ENCODE data around the gene SGPL1.

SGPL1 gene

DNA sequence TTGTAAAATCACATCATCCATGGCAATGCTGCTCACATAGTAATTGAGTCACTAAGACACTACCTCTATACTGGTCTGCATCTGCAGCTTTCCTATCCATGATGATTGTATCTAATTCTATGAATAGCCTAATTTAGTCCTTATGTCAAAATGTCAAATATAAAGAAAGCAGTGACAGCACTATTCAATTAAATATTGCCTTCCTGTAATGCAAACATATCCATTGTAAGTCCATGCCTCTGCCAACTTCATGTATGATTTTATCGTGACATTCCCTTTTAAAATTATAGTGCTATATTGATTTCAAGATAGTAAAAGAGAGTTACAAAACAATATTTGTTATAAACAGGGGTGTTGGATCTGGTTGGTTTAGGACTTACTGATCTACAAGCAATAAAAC, 4.8 kb upstream of the SGPL1 start:
- Histone ChIP-seq H3K4me3 (ENCODE audit: low read depth in 1 of 2, low read length in 2 of 2) (no peak overlapping the region), H3K4me1 (ENCODE audit: control insufficient read depth in 1 of 2, insufficient read depth in 2 of 2, low read length in 2 of 2) (peaks cover 0 to 4% of the 10 kb centered on the region in 2 donors), H3K27ac (ENCODE audit: low read depth, low read length) (no peak overlapping the region), H3K27me3 (ENCODE audit: control insufficient read depth in 1 of 2, insufficient read depth in 2 of 2, low read length in 2 of 2) (no peaks in the 10 kb centered on the region), H3K9me3 (ENCODE audit: control insufficient read depth in 1 of 2, low read length in 2 of 2) (no peaks in the 10 kb centered on the region), H3K36me3 (ENCODE audit: control insufficient read depth in 1 of 2, insufficient read depth in 2 of 2, low read length in 2 of 2) (no peaks in the 10 kb centered on the region), H3K9ac (ENCODE audit: low read depth in 1 of 2, low read length in 2 of 2) (no peak overlapping the region)

DNA sequence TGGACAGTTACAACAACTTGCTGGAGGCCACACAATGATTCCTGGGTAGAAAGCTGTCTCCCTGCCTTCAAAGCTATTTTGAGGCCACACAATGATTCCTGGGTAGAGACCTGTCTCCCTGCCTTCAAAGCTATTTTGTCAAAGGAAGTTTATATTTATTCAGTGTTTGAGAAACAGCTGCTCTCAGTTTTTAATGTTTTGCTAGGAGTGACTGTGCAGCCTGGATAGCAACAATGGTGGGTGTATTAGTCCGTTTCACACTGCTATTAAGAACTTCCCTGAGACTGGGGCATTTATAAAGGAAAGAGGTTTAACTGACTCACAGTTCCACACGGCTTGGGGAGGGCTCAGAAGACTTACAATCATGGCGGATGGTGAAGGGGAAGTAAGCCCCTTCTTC, 3.9 kb upstream of the SGPL1 start:
- Histone ChIP-seq H3K4me1 (ENCODE audit: control insufficient read depth in 1 of 2, insufficient read depth in 2 of 2, low read length in 2 of 2) (peaks cover 4 to 8% of the 10 kb centered on the region in 2 donors), H3K36me3 (ENCODE audit: control insufficient read depth in 1 of 2, insufficient read depth in 2 of 2, low read length in 2 of 2) (no peaks in the 10 kb centered on the region), H3K9ac (ENCODE audit: low read depth in 1 of 2, low read length in 2 of 2) (no peak overlapping the region), H3K27ac (ENCODE audit: low read depth, low read length) (no peak overlapping the region), H3K27me3 (ENCODE audit: control insufficient read depth in 1 of 2, insufficient read depth in 2 of 2, low read length in 2 of 2) (no peaks in the 10 kb centered on the region), H3K9me3 (ENCODE audit: control insufficient read depth in 1 of 2, low read length in 2 of 2) (no peaks in the 10 kb centered on the region), H3K4me3 (ENCODE audit: low read depth in 1 of 2, low read length in 2 of 2) (no peak overlapping the region)

DNA sequence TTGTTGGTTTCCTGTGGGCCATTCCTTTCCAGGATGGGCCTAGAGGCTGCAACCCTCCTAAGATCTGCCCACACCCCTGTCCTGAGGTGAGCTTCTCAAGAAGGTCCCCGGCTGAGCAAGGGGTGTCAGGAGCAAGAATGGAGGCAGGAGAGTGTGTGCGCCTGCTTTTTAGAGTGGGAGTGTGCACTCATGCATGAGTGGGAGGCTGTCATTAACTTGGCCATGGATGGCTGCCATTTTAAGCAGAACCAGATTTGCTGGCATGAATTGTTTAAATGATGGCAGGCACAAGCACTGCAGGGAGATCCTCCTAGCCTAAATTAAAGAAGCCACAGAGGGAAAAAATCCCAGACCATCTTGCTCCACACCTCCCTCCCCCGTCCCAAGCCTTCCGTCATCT, 2.9 kb upstream of the SGPL1 start:
- no peaks in the 10 kb centered on the region for H3K27me3 ChIP-seq (ENCODE audit: control insufficient read depth in 1 of 2, insufficient read depth in 2 of 2, low read length in 2 of 2)
- H3K9ac ChIP-seq (ENCODE audit: low read depth in 1 of 2, low read length in 2 of 2), result no peak overlapping the region

DNA sequence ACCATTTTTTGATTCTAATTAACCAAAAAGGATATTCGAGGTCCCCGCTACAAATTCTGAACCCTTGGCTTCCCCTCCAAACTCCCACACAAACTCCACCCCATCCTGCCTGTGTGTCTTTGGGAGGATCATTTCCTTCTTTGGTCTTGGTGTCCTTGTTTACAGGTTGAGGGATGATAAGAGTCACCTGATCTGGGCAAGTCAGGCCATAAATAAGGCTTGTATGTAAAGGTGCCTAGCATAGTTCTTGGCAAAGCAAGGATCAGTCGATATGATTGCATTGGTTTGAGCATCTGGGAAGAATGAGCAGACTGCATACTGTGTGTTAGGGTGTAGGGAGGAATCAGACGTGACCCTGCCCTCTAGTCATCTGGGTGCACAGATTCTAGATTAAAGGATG, 1.6 kb upstream of the SGPL1 start:
- Histone ChIP-seq H3K27ac (ENCODE audit: low read depth, low read length) (no peak overlapping the region), H3K4me1 (ENCODE audit: control insufficient read depth in 1 of 2, insufficient read depth in 2 of 2, low read length in 2 of 2) (peaks cover 7 to 8% of the 10 kb centered on the region in 2 donors), H3K36me3 (ENCODE audit: control insufficient read depth in 1 of 2, insufficient read depth in 2 of 2, low read length in 2 of 2) (peaks cover 7% of the 10 kb centered on the region in 2 donors), H3K9ac (ENCODE audit: low read depth in 1 of 2, low read length in 2 of 2) (no peak overlapping the region), H3K9me3 (ENCODE audit: control insufficient read depth in 1 of 2, low read length in 2 of 2) (no peaks in the 10 kb centered on the region), H3K27me3 (ENCODE audit: control insufficient read depth in 1 of 2, insufficient read depth in 2 of 2, low read length in 2 of 2) (no peaks in the 10 kb centered on the region), H3K4me3 (ENCODE audit: low read depth in 1 of 2, low read length in 2 of 2) (no peak overlapping the region)

More for the DNA sequence above, 2.9 kb upstream of the SGPL1 start:
- Histone ChIP-seq H3K4me1 (ENCODE audit: control insufficient read depth in 1 of 2, insufficient read depth in 2 of 2, low read length in 2 of 2) (peaks cover 7 to 8% of the 10 kb centered on the region in 2 donors), H3K36me3 (ENCODE audit: control insufficient read depth in 1 of 2, insufficient read depth in 2 of 2, low read length in 2 of 2) (peaks cover 3 to 4% of the 10 kb centered on the region in 2 donors), H3K4me3 (ENCODE audit: low read depth in 1 of 2, low read length in 2 of 2) (no peak overlapping the region), H3K9me3 (ENCODE audit: control insufficient read depth in 1 of 2, low read length in 2 of 2) (no peaks in the 10 kb centered on the region), H3K27ac (ENCODE audit: low read depth, low read length) (no peak overlapping the region)

DNA sequence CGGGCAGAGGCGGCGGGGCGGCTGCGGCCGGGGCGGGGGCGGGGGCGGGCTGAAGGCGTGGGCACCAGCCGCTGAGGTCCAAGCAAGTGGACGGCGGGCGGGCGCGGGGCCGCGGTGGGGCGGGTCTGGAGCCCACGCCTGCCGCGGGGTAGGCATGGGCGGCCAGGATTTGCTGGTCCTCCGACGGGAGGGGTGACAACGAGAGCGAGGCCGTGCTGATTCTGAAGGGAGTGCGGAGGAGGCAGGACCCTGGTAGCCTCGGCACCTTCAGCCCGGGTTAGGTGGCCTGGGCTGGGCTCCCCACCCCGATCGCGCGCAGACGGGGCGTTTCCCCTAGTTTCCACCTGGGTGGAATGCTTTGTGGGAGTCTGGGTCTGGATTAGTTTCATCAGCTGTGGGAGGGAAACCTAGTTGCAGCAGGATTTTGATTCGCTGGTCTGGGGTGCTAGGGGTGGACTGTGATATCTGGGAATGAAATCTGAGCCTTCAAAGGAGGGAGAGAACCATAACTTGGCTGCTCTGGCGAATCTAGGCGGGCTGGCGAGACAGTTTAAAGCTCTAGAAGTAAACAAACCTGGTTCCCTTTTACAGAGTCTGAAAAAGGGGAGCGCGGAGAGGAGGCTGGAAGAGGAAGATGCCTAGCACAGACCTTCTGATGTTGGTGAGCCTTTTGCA, 609 bp downstream of the SGPL1 start:
- Histone ChIP-seq H3K27ac (ENCODE audit: low read depth, low read length) (peak overlapping the region; percentile 75), H3K4me3 (ENCODE audit: low read depth in 1 of 2, low read length in 2 of 2) (peak overlapping the region; percentile 77 to 90), H3K9me3 (ENCODE audit: control insufficient read depth in 1 of 2, low read length in 2 of 2) (no peaks in the 10 kb centered on the region), H3K9ac (ENCODE audit: low read depth in 1 of 2, low read length in 2 of 2) (peak overlapping the region; percentile 72 to 80), H3K36me3 (ENCODE audit: control insufficient read depth in 1 of 2, insufficient read depth in 2 of 2, low read length in 2 of 2) (peaks cover 7 to 25% of the 10 kb centered on the region in 2 donors), H3K4me1 (ENCODE audit: control insufficient read depth in 1 of 2, insufficient read depth in 2 of 2, low read length in 2 of 2) (peaks cover 8% of the 10 kb centered on the region in 2 donors), H3K27me3 (ENCODE audit: control insufficient read depth in 1 of 2, insufficient read depth in 2 of 2, low read length in 2 of 2) (no peaks in the 10 kb centered on the region)

DNA sequence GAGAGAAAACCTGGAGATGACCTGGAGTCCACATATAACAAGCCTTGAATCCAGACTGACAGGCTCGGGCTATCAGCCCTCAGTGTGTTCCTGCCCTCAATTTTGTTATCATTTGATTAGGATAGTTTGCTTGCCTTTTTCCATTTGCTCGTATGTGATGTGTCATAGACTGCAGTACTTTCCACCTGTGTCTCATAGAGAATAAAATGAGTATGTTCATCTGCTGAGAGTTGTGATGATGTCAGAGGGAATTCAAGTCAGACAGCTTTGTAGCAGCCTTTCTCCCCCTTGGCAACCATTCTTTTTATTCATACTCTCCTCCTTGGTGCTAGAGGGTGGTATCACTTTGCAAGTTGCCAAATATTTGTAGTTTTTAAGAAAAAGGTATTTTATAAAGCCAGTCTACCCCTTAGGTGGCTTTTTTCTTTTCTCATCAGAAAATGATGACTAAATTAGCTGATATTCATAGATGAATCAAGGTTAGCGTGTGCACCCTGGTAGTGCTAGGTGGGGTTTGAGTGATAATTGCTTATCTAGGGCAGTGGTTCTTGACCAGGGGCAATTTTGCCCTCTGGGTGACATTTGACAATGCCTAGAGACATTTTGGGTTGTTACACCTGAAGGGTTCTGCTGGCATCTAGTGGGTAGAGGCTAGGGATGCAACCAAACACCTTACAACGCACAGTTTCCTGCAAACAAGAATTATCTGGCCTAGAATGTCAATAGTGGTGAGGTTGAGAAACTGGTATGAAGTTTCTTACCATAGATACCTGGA, 5.4 kb downstream of the SGPL1 start:
- peaks cover 5 to 12% of the 10 kb centered on the region in 2 donors for H3K4me1 ChIP-seq (ENCODE audit: control insufficient read depth in 1 of 2, insufficient read depth in 2 of 2, low read length in 2 of 2)
- no peak overlapping the region for H3K9ac ChIP-seq (ENCODE audit: low read depth in 1 of 2, low read length in 2 of 2)
- peaks cover 12 to 31% of the 10 kb centered on the region in 2 donors for H3K36me3 ChIP-seq (ENCODE audit: control insufficient read depth in 1 of 2, insufficient read depth in 2 of 2, low read length in 2 of 2)
- H3K27ac ChIP-seq (ENCODE audit: low read depth, low read length), result no peak overlapping the region
- no peaks in the 10 kb centered on the region for H3K27me3 ChIP-seq (ENCODE audit: control insufficient read depth in 1 of 2, insufficient read depth in 2 of 2, low read length in 2 of 2)
- H3K9me3 ChIP-seq (ENCODE audit: control insufficient read depth in 1 of 2, low read length in 2 of 2), result no peaks in the 10 kb centered on the region
- H3K4me3 ChIP-seq (ENCODE audit: low read depth in 1 of 2, low read length in 2 of 2), result no peak overlapping the region

DNA sequence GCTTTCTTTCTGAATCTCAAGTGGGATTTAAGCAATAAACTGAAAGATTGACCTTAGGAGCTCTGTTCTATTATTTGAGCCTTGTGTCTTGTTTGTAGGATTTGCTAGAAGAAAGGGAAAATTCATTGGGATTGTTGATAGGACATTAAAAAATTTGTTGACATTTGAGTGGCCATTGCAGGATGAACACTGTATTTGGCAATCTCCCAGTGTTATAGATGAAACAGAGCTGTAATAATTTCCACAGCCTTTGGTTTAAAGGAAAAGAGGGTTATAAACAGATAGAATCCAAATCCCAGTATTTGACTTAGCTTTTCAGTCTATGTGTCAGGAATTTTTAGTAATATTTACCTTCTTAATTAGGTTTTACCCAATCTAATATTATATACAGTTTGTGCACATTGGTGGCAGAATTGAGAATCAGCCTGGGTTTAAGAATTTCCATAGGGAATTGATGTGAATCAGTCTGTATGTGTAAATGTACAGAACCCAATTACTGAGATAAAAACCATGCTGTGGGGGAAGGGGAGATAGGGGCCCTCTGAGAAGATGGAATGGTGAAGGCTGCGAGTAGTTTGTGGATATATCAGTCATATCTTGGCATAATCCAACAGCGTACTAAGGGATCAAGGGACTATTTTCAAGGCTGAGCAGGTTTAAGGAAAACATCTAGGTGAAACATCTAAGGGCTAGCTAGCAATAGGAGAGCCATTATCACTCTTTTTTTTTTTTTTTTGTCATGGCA, 6.5 kb downstream of the SGPL1 start:
- H3K4me1 ChIP-seq (ENCODE audit: control insufficient read depth in 1 of 2, insufficient read depth in 2 of 2, low read length in 2 of 2), result peaks cover 9 to 10% of the 10 kb centered on the region in 2 donors
- H3K9me3 ChIP-seq (ENCODE audit: control insufficient read depth in 1 of 2, low read length in 2 of 2), result no peaks in the 10 kb centered on the region
- no peaks in the 10 kb centered on the region for H3K27me3 ChIP-seq (ENCODE audit: control insufficient read depth in 1 of 2, insufficient read depth in 2 of 2, low read length in 2 of 2)
- H3K27ac ChIP-seq (ENCODE audit: low read depth, low read length), result no peak overlapping the region
- no peak overlapping the region for H3K4me3 ChIP-seq (ENCODE audit: low read depth in 1 of 2, low read length in 2 of 2)
- no peak overlapping the region for H3K9ac ChIP-seq (ENCODE audit: low read depth in 1 of 2, low read length in 2 of 2)
- peaks cover 12 to 32% of the 10 kb centered on the region in 2 donors for H3K36me3 ChIP-seq (ENCODE audit: control insufficient read depth in 1 of 2, insufficient read depth in 2 of 2, low read length in 2 of 2)

DNA sequence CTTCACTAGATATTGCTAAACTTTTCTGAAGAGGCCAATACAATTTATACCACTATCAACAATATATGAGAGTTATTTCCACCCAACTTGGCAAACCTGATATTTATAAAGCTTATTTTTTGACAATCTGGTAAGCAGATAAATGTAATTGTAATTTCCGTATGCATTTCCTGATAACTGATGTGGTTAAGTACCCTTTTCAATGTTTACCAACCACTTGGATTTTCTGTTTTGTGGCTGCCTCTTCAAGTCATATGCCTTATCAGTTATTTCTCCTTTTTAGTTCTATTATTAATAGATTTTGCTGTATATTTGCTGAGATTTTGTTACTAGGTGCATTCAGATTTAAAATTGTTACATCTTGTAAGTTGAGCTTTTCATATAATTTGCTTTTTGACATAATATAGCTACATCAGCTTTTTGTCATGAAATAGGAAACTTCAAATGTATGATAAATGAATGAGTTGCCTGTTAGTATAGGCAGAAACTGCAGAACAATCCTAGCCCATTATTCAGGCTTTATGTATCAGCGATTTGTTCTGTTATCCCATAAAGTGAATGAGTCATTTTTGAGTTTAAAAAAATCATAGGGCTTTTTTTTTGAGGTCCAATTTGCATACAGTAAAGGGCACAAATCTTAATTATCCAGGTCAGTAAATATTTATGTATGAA, 11.5 kb downstream of the SGPL1 start:
- no peak overlapping the region for H3K9ac ChIP-seq (ENCODE audit: low read depth in 1 of 2, low read length in 2 of 2)

DNA sequence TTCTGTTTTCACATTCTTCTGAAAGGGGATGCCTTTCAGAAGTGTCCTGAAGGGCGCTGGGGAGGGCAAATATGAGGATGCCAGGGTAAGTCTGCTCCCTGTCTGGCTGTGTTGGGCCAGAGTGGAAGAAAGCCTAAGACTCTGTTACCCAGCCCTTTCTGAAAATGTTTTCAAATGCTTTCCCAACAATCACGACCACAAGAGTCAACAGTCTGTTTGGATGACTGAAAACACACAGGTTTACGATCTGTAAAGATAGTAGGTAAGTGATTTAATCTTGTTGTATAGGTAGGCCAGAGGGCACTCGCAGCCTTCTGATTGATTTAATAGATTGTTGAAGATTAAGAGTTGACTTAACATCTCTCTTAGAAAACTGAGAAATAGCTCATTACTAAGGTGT, 13.2 kb downstream of the SGPL1 start:
- no peak overlapping the region for H3K27ac ChIP-seq (ENCODE audit: low read depth, low read length)
- H3K4me1 ChIP-seq (ENCODE audit: control insufficient read depth in 1 of 2, insufficient read depth in 2 of 2, low read length in 2 of 2), result peaks cover 24 to 60% of the 10 kb centered on the region in 2 donors
- H3K36me3 ChIP-seq (ENCODE audit: control insufficient read depth in 1 of 2, insufficient read depth in 2 of 2, low read length in 2 of 2), result peaks cover 4 to 8% of the 10 kb centered on the region in 2 donors

More for the DNA sequence above, 11.5 kb downstream of the SGPL1 start:
- Histone ChIP-seq H3K36me3 (ENCODE audit: control insufficient read depth in 1 of 2, insufficient read depth in 2 of 2, low read length in 2 of 2) (peaks cover 4 to 8% of the 10 kb centered on the region in 2 donors), H3K9me3 (ENCODE audit: control insufficient read depth in 1 of 2, low read length in 2 of 2) (no peaks in the 10 kb centered on the region), H3K4me3 (ENCODE audit: low read depth in 1 of 2, low read length in 2 of 2) (no peak overlapping the region), H3K4me1 (ENCODE audit: control insufficient read depth in 1 of 2, insufficient read depth in 2 of 2, low read length in 2 of 2) (peaks cover 18 to 44% of the 10 kb centered on the region in 2 donors), H3K27me3 (ENCODE audit: control insufficient read depth in 1 of 2, insufficient read depth in 2 of 2, low read length in 2 of 2) (no peaks in the 10 kb centered on the region), H3K27ac (ENCODE audit: low read depth, low read length) (no peak overlapping the region)

More for the DNA sequence above, 13.2 kb downstream of the SGPL1 start:
- no peaks in the 10 kb centered on the region for H3K9me3 ChIP-seq (ENCODE audit: control insufficient read depth in 1 of 2, low read length in 2 of 2)
- H3K4me3 ChIP-seq (ENCODE audit: low read depth in 1 of 2, low read length in 2 of 2), result no peak overlapping the region
- no peaks in the 10 kb centered on the region for H3K27me3 ChIP-seq (ENCODE audit: control insufficient read depth in 1 of 2, insufficient read depth in 2 of 2, low read length in 2 of 2)
- H3K9ac ChIP-seq (ENCODE audit: low read depth in 1 of 2, low read length in 2 of 2), result no peak overlapping the region

Data from duodenal mucosa (tissue), 2 donors.